Stimulated activated CD4-positive, alpha-beta T cell treated with anti-CD3 and anti-CD28 coated beads, Interleukin-15, amount 100 ng/mL, for 48 hours (primary cell): ENCODE measurements around the gene TUT1.
"Not testable (repeated sequence)": the region's sequence is repeated elsewhere in the genome, so short reads cannot be mapped to it uniquely, and the experiment has no call there.

Experiments used
- DNase-seq, 2 donors: peaks; one replicate each; pipeline ENCODE4 v3.0.0-alpha.2; 2020; ENCODE audit warnings: low read depth in 2 of 2

Gene TUT1, protein sequence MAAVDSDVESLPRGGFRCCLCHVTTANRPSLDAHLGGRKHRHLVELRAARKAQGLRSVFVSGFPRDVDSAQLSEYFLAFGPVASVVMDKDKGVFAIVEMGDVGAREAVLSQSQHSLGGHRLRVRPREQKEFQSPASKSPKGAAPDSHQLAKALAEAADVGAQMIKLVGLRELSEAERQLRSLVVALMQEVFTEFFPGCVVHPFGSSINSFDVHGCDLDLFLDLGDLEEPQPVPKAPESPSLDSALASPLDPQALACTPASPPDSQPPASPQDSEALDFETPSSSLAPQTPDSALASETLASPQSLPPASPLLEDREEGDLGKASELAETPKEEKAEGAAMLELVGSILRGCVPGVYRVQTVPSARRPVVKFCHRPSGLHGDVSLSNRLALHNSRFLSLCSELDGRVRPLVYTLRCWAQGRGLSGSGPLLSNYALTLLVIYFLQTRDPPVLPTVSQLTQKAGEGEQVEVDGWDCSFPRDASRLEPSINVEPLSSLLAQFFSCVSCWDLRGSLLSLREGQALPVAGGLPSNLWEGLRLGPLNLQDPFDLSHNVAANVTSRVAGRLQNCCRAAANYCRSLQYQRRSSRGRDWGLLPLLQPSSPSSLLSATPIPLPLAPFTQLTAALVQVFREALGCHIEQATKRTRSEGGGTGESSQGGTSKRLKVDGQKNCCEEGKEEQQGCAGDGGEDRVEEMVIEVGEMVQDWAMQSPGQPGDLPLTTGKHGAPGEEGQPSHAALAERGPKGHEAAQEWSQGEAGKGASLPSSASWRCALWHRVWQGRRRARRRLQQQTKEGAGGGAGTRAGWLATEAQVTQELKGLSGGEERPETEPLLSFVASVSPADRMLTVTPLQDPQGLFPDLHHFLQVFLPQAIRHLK

DNA sequence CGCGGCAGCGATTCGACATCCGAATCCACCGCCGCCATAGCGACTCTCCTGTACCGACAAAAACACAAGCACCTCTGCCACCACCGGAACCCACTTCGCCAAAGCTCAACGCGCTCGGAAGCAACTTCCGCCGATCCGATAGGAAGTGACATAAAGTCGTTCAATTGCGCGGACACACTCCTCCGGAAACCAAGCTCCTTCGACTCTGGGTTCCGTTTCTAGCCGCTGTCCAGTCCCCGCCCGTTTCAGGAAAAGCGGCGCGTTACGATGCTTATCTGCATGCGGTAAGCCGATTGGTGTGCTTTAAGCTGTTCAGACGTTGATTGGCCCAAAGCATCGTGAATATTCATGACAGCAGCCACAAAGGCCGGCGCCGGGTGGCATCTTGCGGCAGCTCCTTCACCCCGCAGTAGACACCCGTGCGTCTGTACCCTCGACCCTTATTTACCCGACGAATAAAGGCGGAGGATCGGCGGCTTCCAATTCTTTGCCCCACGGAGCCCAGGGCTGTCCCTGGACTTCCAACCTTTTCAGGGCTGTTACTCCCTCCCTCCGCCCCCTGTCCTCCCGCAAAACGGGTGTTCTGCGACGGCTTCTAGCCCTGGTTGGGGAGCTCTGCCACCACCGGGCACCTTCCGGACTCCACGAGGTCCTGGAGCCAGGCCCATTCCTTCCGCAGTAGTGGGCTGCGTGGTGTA lies at the start of gene TUT1:
Gene TUT1, minus strand, starts transcription at position 76 of the 698 bp plus-strand sequence. Its CDS starts 38 bp downstream, at position 38.
- peak; percentile 94 to 95 for DNase-seq

DNA sequence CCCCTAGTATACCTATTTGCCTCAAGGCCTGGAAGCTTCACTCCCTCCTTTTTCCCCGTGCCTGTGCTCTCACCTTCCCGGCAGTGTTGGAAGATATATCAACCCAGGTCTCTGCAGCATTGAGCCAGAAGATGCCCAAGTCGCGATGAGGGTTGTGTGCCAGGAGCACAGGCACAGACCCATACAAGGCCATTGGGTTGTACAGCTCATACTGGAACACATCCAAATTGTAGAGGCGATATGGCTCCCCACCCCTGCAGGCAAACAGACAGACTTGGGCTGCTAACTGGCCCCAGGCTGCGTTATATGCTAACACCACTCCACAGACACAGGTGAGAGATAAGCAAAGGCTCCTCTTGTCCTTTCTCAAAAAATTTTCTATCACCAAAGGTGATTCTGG lies 41.2 kb upstream of the TUT1 start:
- no peak for DNase-seq

DNA sequence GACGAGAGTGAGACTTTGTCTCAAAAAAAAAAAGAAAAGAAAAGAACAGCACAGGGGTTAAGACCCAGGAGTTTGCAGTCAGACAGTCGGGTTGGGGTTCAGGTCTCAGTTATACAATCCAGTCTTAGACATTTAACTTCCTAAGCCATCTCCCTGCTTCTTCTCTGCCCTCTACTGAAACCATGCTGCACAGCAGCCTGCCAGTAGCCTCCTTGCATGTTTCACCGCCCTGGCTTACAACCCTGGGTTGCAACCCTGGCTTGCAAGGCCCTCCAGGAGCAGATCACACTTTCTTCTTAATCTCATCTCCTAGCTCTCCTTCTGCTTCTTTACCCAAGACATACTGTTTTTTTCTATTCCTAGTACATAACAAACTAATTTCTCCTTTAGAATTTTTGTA lies 36.4 kb upstream of the TUT1 start:
- DNase-seq: no peak

DNA sequence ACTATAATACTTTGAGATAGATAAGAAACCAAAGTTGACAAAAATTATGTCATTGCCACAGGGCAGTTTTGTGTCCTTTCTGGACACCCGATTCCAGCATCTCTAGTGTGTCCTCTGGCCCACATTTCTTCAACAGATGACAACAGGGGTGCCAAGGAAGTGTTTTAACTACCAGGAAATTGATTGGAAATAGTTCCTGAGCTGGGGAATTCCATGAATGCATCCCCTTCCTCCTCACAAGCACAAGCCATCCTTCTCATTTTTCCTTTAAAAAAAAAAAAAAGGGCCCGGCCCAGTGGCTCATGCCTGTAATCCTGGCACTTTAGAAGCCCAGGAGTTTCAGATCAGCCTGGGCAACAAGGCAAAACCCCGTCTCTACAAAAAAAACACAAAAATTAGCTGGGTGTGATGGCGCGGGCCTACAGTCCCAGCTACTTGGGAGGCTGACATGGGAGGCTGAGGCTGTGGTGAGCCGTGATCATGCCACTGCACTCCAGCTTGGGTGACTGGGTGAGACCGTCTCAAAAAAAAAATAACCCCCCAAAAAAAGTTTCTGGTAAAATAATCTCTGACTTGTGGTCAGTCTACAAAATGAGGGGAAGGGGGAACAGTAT lies 31.3 kb upstream of the TUT1 start:
- DNase-seq: no peak

GRCh38 chr11:62621567-62622470 lies 30.5 kb upstream of the TUT1 start, which contains the start of gene B3GAT3:
Gene B3GAT3 (minus strand): TSS chr11:62621986. CDS start chr11:62621947, 39 bp downstream.
- DNase-seq: peak; percentile 93 to 95

DNA sequence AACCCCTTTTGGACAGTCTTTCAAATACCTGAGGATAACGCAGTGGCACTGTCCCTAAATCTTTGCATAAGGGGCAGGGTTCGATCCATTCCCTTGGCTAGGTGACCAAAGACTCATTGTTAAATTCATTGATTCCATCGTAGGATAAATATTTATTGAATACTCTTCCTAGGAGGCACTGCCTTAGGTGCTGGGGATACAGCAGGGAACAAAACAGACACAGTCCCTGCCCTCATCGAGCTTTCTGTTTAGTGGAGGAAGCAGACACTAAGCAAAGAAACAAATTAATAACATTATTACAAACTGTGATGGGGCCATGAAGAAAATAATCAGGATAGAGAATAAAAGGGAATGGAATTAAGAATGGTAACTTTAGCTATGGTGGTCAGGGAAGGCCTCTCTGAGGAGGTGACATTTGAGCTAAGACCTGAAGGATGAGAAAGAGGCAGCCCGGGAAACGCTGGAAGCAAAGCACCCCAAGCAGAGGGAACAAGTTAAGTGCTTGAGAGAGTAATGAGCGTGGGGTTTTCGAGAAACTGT lies 29.8 kb upstream of the TUT1 start:
- no peak for DNase-seq

DNA sequence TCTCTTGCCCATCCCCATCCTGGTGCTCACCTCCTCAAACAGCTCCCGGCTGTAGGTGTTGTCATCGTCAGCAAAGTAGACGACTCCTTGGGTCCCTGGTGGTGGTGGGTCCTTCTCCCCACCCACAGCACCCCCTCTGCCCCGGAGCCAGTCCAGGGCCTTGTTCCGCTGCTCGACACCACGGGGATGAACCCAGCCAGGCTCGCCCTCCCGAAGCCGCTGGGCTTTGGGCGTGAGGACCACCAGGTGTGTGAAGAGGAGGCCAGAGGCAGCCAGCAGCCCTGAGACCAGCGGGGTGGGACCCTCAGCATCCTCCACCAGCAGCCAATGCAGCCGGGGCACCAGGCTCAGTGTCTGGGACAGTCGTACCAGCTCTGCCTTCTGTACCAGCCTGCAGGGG lies 25.6 kb upstream of the TUT1 start:
- not testable (repeated sequence) for DNase-seq

- no peak for DNase-seq
Observed at GRCh38 chr11:62615521-62615920, 24.2 kb upstream of the TUT1 start.

DNA sequence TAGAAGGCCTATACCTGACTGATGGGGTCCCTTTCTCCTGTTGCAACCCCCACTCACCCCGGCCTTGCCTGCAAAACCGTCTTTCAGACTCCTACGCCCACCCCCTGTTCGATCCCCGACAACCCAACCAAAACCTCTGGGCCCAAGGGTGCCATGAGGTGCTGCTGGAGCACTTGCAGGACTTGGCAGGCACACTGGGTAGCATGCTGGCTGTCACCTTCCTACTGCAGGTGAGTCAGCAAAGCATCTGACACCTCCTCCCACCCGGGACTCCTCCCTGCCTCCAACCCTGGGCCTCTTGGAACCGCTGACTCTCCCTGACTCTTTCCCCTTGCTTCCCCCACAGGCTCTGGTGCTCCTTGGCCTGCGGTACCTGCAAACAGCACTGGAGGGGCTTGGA lies 23.0 kb upstream of the TUT1 start:
- DNase-seq: no peak

DNA sequence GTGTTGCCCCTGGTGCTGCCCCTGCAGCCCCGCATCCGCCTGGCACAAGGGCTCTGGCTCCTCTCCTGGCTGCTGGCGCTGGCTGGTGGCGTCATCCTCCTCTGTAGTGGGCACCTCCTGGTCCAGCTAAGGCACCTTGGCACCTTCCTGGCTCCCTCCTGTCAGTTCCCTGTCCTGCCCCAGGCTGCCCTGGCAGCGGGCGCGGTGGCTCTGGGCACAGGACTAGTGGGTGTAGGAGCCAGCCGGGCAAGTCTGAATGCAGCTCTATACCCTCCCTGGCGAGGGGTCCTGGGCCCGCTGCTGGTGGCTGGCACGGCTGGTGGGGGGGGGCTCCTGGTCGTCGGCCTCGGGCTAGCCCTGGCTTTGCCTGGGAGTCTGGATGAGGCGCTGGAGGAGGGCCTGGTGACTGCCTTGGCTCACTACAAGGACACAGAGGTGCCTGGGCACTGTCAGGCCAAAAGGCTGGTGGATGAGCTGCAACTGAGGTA lies 22.0 kb upstream of the TUT1 start:
- no peak for DNase-seq

- DNase-seq: peak; percentile 74 to 84
Observed at GRCh38 chr11:62612366-62613290, 21.3 kb upstream of the TUT1 start, which contains the start of the genes EML3 and ROM1. Gene EML3 (minus strand): TSS chr11:62612775. CDS start chr11:62612457, 318 bp downstream. Gene ROM1 (plus strand): TSS chr11:62613257. CDS start chr11:62613282, 25 bp downstream.

GRCh38 chr11:62611705-62612365 lies 20.5 kb upstream of the TUT1 start:
- DNase-seq: no peak

DNA sequence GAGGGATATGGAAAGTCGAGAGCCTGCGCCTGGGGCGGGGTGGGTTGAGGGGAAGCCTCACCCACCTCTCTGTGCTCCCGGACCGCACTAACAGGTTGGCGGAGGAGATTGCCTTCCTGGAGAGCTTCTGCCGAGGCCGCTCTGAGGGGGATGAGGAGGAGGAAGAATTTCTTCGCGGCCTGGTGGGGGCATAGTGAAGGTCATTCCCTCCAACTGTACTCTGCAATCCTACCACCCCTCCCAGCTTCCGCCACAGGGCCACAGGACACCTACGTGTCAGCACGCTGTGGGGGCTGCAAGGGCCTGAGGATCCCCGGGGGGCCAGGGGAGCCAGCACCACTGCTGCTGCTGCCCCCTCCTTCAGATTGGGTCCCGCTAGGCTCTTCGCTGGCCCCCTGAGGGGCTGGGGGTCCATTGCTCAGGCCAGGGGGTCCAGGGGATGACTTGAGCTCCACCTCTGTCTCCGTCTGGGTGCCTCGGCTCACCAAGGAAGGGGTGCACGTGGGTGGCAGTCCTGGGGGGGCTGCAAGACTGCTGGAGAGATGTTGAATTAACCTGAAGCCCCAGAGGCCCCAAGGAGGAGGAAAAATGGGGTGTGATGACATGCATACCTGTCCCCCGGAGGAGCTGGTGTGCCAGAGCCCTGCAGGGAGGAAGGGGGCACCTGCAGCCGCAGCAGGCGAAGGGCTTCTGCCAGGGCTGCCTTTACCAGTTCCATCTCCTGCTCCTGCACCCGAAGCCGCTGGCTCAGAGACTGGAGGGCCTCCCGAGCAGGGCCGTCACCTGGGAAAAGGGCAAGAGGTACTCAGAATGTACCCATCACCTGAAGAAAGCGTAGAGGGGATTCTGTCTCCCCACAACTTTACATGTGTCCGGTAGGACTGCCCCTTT lies 19.7 kb upstream of the TUT1 start:
- DNase-seq: no peak

DNA sequence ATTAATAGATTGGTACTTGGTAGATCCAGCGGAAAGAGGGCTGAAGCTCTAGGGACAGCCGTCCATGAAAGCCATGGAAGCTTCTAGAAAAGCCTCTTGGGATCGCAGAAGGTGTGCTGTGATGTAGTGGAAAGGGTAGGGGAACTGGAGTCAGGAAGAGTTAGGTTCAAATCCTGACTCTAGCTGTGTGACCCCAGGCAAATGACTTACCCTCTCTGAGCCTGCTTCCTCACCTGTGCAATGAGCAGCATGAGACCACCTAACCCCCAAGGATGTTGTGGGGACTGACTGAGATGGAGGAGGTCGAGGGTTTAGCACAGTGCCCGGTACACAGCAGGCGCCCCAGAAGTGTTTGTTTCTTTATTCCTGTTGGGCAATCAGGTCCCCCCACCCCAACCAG lies 19.1 kb upstream of the TUT1 start:
- DNase-seq: no peak

- no peak for DNase-seq
Observed at GRCh38 chr11:62608776-62609175, 17.5 kb upstream of the TUT1 start.

DNA sequence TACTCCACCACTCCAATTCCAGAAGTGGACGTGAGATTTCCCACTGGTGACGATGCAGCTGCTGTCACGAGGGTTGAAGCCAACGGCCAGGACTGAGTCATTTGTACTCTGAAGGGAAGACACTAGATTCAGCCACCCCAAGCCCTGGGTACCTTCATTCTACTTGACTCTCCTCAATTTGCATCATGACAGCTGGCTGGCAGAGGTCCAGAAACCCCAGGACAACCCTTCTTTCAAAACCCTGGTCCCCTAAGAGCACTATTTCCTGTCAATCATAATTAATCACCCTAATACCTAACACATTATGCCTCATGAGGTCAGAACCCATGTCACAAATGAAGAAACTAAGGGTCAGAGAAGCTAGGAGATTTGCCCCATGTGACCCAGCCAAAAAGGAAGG lies 16.4 kb upstream of the TUT1 start:
- DNase-seq: no peak

- DNase-seq: no peak
Observed at GRCh38 chr11:62605902-62606301, 14.6 kb upstream of the TUT1 start.
